ENCODE results near the gene JPH3. TPM values are rescaled to one million over a fixed set of nuclear protein-coding genes. Genes with fewer than 3 reads are reported as not detected.

Gene JPH3
- total RNA-seq, 4 donors from 2014 or later: not detected

GRCh38 chr16:87622756-87623319 lies 20.5 kb downstream of the JPH3 start:
- Histone ChIP-seq H3K9me3 (no peaks in the 10 kb centered on the region), H3K27ac (no peak overlapping the region), H3K36me3 (no peaks in the 10 kb centered on the region), H3K4me3 (no peak overlapping the region), H3K27me3 (peaks cover 7 to 21% (median 11%) of the 10 kb centered on the region in 3 donors), H3K4me1 (no peaks in the 10 kb centered on the region)
- in situ Hi-C loops (cut with MboI; ENCODE audit: low sequenced_read_pairs in 4 of 4): no loop called here
- TF ChIP-seq POLR2A (IDR thresholded peaks at IDR 0.05): no peak
- TF ChIP-seq CTCF (IDR thresholded peaks at IDR 0.05 in 4 of 5, conservative IDR thresholded peaks at IDR 0.05 in 1 of 5): no peak
- DNase-seq (no peak), ATAC-seq (no peak)
- intact Hi-C loops (cut with DNase I; ENCODE audit: low total_unique reads): no loop called here

GRCh38 chr16:87625241-87625797 lies 23.0 kb downstream of the JPH3 start:
- TF ChIP-seq POLR2A (IDR thresholded peaks at IDR 0.05) (no peak), CTCF (IDR thresholded peaks at IDR 0.05 in 4 of 5, conservative IDR thresholded peaks at IDR 0.05 in 1 of 5) (no peak)

GRCh38 chr16:87626401-87626800 lies 24.1 kb downstream of the JPH3 start:
- no peak for DNase-seq
- no peak for TF ChIP-seq CTCF (IDR thresholded peaks at IDR 0.05 in 4 of 5, conservative IDR thresholded peaks at IDR 0.05 in 1 of 5)
- no peak for TF ChIP-seq POLR2A (IDR thresholded peaks at IDR 0.05)
- H3K27me3 ChIP-seq: peaks cover 0 to 25% (median 10%) of the 10 kb centered on the region in 3 donors

More at GRCh38 chr16:87625241-87625797, 23.0 kb downstream of the JPH3 start:
- H3K9me3 ChIP-seq: no peaks in the 10 kb centered on the region
- H3K36me3 ChIP-seq: no peaks in the 10 kb centered on the region
- in situ Hi-C loops (cut with MboI; ENCODE audit: low sequenced_read_pairs in 4 of 4): loop anchor here in 2 of 4 donors (25.0 kb wide), 1 partner anchor 213 kb away; no protein-coding TSS in a partner anchor
- H3K4me3 ChIP-seq: no peak overlapping the region
- H3K4me1 ChIP-seq: no peaks in the 10 kb centered on the region
- no peak overlapping the region for H3K27ac ChIP-seq
- ATAC-seq (no peak), DNase-seq (no peak)
- intact Hi-C loops (cut with DNase I; ENCODE audit: low total_unique reads): no loop called here
- peaks cover 0 to 15% (median 10%) of the 10 kb centered on the region in 3 donors for H3K27me3 ChIP-seq

GRCh38 chr16:87626905-87627304 lies 24.6 kb downstream of the JPH3 start:
- no peaks in the 10 kb centered on the region for H3K4me1 ChIP-seq
- no peak for DNase-seq
- no peak for ATAC-seq
- in situ Hi-C loops (cut with MboI; ENCODE audit: low sequenced_read_pairs in 4 of 4) (loop anchor here in 2 of 4 donors (25.0 kb wide), 1 partner anchor 215 kb away; no protein-coding TSS in a partner anchor), intact Hi-C loops (cut with DNase I; ENCODE audit: low total_unique reads) (no loop called here)
- H3K4me3 ChIP-seq: no peak overlapping the region
- no peaks in the 10 kb centered on the region for H3K9me3 ChIP-seq
- peaks cover 2 to 26% (median 10%) of the 10 kb centered on the region in 3 donors for H3K27me3 ChIP-seq
- H3K36me3 ChIP-seq: no peaks in the 10 kb centered on the region
- H3K27ac ChIP-seq: no peak overlapping the region
- no peak for TF ChIP-seq POLR2A (IDR thresholded peaks at IDR 0.05)
- no peak for TF ChIP-seq CTCF (IDR thresholded peaks at IDR 0.05 in 4 of 5, conservative IDR thresholded peaks at IDR 0.05 in 1 of 5)

More at GRCh38 chr16:87626401-87626800, 24.1 kb downstream of the JPH3 start:
- Histone ChIP-seq H3K9me3 (no peaks in the 10 kb centered on the region), H3K4me3 (no peak overlapping the region), H3K36me3 (no peaks in the 10 kb centered on the region), H3K27ac (no peak overlapping the region), H3K4me1 (no peaks in the 10 kb centered on the region)
- intact Hi-C loops (cut with DNase I; ENCODE audit: low total_unique reads) (no loop called here), in situ Hi-C loops (cut with MboI; ENCODE audit: low sequenced_read_pairs in 4 of 4) (loop anchor here in 2 of 4 donors (25.0 kb wide), 1 partner anchor 214 kb away; no protein-coding TSS in a partner anchor)
- ATAC-seq: no peak
